Renal pelvis (tissue), 4 donors: ENCODE data around the gene RFX5. TPM values are rescaled to one million over a fixed set of nuclear protein-coding genes. Genes with fewer than 3 reads are reported as not detected.
A peak's percentile ranks its signal among the peaks of the same experiment; 100 is the strongest.

Source experiments
- DNase-seq: peaks from one replicate; pipeline ENCODE4 v3.0.0-alpha.2; 2013
- polyA plus RNA-seq, 3 donors: library from polyadenylated mRNA; unstranded; fragments of 120-200 nt; gene quantifications; one replicate each; pipeline ENCODE4 v1.2.1, GENCODE V29; 2013; ENCODE audit not compliant: insufficient read length in 3 of 3

Gene RFX5
- polyA plus RNA-seq, 3 donors: 42.7 to 47.1 (median 42.8) TPM

- DNase-seq: peak; percentile 37
Observed at GRCh38 chr1:151326619-151327222, 20.3 kb downstream of the RFX5 start.

- no peak for DNase-seq
Observed at GRCh38 chr1:151325646-151326429, 21.2 kb downstream of the RFX5 start.

DNA sequence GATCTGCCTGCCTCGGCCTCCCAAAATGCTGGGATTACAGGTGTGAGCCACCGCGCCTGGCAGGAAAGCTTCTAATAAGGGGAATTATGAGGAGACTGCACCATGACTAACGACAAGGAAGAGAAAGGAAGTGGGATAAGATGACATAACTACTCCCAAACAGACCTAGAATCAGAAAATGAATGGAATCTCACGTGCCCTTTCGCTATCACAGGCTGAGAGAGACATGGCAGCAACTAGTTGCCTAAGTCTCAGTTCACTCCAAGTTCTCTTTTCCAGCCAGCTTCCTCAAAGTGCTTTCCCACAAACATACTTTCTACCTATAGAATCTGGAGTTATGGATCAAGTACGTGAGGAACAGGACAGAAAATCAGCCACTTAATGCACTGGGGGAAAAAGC, 21.8 kb downstream of the RFX5 start:
- DNase-seq: no peak

DNA sequence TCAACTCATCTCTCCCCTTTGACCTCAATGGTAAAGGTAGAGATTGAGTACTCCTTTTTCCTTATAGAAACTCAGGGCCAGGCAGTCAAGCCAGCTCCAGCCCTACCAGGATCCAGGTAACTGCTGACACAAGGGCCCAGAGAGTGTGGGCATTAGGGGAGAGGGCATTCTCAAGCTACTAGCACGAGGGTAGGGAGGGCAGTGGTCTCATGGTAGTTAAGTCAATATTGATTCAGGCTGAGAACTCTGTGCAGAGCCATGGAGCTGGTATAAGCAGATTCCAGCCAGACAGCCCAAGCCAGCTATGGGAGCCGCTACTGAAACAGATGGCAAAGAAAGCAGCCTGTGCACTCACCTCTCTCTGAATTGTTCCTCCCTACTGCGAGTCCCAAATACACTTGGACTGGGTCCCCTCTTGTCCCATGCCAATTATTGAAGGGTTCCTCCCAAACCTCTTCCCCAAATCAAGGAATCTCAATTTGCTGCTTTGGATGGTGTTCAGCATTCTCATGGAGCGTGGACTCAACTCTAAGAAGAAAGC, 22.6 kb downstream of the RFX5 start:
- DNase-seq: no peak

- DNase-seq: no peak
Observed at GRCh38 chr1:151318975-151319374, 28.1 kb downstream of the RFX5 start.

GRCh38 chr1:151315565-151316235, 31.4 kb downstream of the RFX5 start:
- no peak for DNase-seq

DNA sequence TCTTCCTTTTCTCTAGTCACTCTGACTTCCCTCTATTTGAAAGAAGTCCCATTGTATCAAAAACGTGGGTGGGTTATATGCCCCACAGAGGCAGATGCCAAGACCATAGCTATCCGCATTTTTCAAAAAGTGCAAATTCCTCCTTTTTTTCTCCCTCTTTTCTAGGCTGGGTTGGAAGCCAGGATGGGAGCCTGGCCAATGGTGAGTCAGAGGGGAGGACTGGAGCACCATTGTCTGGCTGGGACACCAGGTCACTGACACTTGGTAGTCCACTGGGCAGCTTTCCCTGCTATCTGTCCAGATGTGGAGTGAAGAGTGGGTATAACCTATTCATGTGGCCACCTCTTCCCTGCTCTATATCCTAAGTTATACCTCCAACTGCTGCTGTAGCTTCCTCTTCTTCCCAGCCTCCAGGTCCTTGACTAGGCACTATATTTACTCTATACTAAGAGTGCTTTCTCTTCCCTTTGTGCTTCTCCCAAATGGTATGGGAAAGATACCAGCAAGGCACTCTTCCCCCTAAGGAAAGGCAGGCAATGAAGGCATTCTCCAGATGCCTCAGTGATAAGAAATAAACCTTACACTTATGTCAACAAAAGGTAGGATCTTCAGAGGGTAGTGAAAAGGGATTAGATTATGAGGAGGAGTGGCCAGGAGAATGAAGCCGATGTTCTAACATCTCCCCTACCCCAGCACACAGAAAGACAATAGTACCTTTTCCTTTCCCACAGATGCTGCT, 32.7 kb downstream of the RFX5 start:
- no peak for DNase-seq

GRCh38 chr1:151313501-151313900, 33.6 kb downstream of the RFX5 start:
- DNase-seq: no peak

DNA sequence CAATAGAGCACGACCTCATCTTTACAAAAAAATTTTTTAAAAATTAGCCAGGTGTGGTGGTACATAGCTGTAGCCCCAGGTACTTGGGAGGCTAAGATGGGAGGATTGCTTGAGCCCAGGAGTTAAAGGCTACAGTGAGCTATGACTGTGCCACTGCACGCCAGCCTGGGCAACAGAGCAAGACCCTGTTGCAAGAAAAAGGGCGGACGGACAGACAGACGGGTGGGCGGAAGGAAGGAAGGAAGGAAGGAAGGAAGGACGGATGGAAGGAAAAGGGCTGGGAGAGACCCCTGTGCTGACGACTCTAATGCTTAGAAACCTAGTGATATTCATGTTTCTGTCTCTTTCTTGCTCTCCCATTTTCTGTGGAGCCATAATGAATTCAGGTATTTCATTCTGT, 34.2 kb downstream of the RFX5 start:
- DNase-seq: no peak

- no peak for DNase-seq
Observed at GRCh38 chr1:151312411-151312810, 34.6 kb downstream of the RFX5 start.

DNA sequence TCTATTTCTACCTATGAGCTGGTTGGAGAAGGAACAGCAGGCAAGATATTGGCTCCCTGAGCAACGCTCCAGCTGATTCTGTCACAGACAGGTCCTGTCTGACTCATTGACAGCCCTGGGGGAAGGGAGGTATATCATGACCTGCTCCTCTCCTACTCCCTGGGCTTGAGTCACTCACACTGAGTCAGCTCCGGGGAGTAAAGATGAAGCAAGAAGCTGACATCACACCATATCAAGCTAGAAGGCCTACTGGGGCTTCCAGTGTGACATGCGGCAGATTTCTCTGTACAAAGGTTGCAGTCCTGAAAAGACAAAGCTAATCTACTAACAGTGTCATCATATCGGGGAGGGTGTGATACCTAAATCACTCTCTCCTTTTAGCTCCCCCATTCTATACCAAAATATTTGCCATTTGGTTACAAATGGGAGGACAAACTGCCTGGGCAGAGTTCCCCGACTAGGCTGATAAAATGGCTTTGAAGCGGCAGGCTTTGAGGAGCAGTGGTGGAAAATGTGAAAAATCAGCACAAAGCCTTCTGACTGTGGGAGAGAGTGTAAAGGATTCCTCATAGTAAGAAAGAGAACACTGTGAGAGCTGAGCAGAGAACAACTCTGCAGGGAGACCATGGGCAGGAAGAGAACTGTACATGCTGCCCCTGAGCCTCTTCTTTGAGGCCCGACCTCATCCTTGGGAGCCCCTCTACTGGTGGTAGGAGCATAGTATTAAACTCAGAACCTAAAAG, 35.3 kb downstream of the RFX5 start:
- no peak for DNase-seq

- DNase-seq: no peak
Observed at GRCh38 chr1:151311011-151311410, 36.0 kb downstream of the RFX5 start.

DNA sequence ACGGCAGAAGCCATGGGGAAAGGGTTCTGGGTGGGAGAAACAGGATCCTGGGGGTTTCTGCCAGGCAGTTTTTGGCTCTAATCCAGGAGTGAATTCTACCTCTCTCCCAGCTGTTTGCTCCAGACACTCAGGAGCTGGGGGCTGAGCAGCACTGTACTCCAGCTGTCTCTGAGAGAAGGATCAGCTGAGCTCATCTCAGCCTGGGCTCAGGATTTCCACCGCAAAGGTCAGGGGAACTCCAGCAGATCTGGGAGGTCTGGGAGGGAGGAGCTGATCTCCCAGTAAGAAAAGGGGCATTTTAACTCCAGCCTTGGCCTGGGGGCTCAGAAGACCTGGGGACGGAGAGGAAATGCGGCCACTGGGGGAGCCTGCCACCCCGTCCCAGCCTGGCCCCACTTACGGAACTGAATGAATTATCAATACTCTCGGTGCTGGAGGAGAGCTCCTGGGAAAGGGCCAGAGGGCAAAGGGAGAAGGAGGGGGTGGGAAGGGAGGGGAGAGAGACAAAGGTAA, 37.2 kb downstream of the RFX5 start:
- no peak for DNase-seq

DNA sequence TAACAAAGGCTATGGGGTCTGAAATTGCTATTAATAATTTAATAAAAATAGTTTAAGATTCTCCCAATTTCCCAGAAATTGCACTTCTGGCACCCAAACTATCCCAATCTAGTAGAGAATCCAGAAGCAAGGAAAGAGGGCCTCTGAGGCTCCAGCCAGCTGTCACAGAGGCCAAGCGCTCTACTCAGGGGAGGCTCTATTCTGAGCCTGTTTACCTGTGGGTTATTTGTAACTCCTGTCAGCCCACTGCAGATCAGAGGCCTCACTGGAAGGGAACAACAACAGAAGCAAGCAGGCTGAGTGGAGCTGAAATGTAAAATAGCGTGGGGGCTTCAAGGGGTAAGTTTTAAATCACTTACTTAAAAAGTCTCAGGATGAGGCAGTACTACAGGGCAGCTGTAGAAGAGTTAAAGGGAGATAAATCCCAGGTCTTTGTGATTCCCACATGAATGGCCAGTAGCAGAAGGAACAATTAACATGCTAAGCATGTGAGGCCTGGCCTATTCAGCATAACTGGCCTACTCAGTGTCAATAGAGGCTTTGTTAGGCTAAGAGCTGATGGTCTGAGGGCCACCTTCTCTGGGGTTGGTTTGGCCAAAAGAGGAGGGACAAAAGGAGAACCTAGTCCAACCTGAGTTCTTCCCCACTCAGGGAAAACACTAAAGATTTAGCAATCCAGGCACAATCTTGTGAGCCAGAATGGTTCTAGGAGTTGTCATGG, 52.1 kb downstream of the RFX5 start:
- no peak for DNase-seq

DNA sequence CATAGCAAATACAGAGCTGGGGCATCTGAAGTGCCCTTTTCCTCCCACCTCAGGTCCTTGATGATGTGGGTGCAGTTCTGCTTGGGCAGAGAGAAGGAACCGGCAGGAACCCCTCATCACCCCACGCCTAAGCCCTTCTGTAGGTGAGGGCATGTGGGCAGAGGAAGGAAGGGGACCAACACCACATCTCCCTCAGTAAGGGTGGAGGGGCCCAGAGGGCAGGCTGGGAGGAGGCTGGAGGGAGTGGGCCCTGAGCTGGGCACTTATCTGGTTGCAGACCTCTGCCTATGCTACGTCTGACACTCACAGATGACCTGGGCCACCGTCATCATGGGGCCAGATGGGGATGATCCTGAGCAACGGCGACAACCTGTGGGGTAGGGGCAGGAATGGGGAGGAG, 54.0 kb downstream of the RFX5 start:
- no peak for DNase-seq

GRCh38 chr1:151292207-151293030, 54.6 kb downstream of the RFX5 start:
- DNase-seq: no peak

GRCh38 chr1:151290709-151291303, 56.2 kb downstream of the RFX5 start:
- DNase-seq: no peak
